NCI-H345 treated with DMSO at 0.1 percent for 48 hours (cell line): ENCODE results near the gene CYP4F2.
"Not testable (repeated sequence)": the region's sequence is repeated elsewhere in the genome, so short reads cannot be mapped to it uniquely, and the experiment has no call there.

Source experiments
- DNase-seq: peaks from one replicate; lab custom pipeline; 2025; ENCODE audit not compliant: unreplicated experiment; lab: John Stamatoyannopoulos, UW

Gene CYP4F2

GRCh38 chr19:15897738-15898276, at the start of gene CYP4F2:
CYP4F2 (minus strand) TSS chr19:15898074; CDS start chr19:15897611, 463 bp downstream.
- no peak for DNase-seq

GRCh38 chr19:15945301-15945700, 47.4 kb upstream of the CYP4F2 start:
- no peak for DNase-seq

GRCh38 chr19:15944401-15944800, 46.5 kb upstream of the CYP4F2 start:
- DNase-seq: no peak

- no peak for DNase-seq
Measured at GRCh38 chr19:15937771-15938170, 39.9 kb upstream of the CYP4F2 start.

GRCh38 chr19:15936950-15937349, 39.1 kb upstream of the CYP4F2 start:
- no peak for DNase-seq

GRCh38 chr19:15936173-15936572, 38.3 kb upstream of the CYP4F2 start:
- no peak for DNase-seq

GRCh38 chr19:15935167-15935702, 37.4 kb upstream of the CYP4F2 start:
- no peak for DNase-seq

GRCh38 chr19:15934332-15935078, 36.6 kb upstream of the CYP4F2 start, which contains the start of gene CYP4F11:
CYP4F11 (minus strand) TSS chr19:15934529; CDS start chr19:15934408, 121 bp downstream.
- no peak for DNase-seq

- DNase-seq: not testable (repeated sequence)
Measured at GRCh38 chr19:15933761-15934331, 36.0 kb upstream of the CYP4F2 start.

GRCh38 chr19:15928321-15928720, 30.4 kb upstream of the CYP4F2 start:
- no peak for DNase-seq

GRCh38 chr19:15926484-15926883, 28.6 kb upstream of the CYP4F2 start:
- no peak for DNase-seq

- DNase-seq: no peak
Measured at GRCh38 chr19:15923702-15924101, 25.8 kb upstream of the CYP4F2 start.

- no peak for DNase-seq
Measured at GRCh38 chr19:15922021-15922420, 24.1 kb upstream of the CYP4F2 start.

GRCh38 chr19:15919243-15919642, 21.4 kb upstream of the CYP4F2 start:
- DNase-seq: no peak

GRCh38 chr19:15915109-15915508, 17.2 kb upstream of the CYP4F2 start:
- no peak for DNase-seq

- no peak for DNase-seq
Measured at GRCh38 chr19:15913830-15914229, 16.0 kb upstream of the CYP4F2 start.

- DNase-seq: no peak
Measured at GRCh38 chr19:15913384-15913783, 15.5 kb upstream of the CYP4F2 start.

GRCh38 chr19:15911599-15912235, 13.8 kb upstream of the CYP4F2 start:
- DNase-seq: no peak

- DNase-seq: no peak
Measured at GRCh38 chr19:15905026-15905425, 7.2 kb upstream of the CYP4F2 start.

- not testable (repeated sequence) for DNase-seq
Measured at GRCh38 chr19:15902898-15903297, 5.0 kb upstream of the CYP4F2 start.

- DNase-seq: no peak
Measured at GRCh38 chr19:15902254-15902653, 4.4 kb upstream of the CYP4F2 start.

GRCh38 chr19:15900504-15900903, 2.6 kb upstream of the CYP4F2 start:
- DNase-seq: no peak
